GM12892 (cell line): Measurements from ENCODE around the gene HECTD4.

Experiments used
- POLR2A ChIP-seq: IDR thresholded peaks from 2 replicates; pipeline ENCODE4 v1.6.1; 2011; ENCODE audit warnings: low read depth, low read length, control low read depth
- POLR2AphosphoS5 ChIP-seq: IDR thresholded peaks from 2 replicates; pipeline ENCODE4 v1.6.1; 2011; ENCODE audit warnings: low read depth, low read length, control low read depth
- TAF1 ChIP-seq: IDR thresholded peaks from 2 replicates; pipeline ENCODE4 v1.6.1; 2011; ENCODE audit warnings: low read depth, mild to moderate bottlenecking, control low read depth, low read length, borderline replicate concordance

GRCh38 chr12:112131686-112132085, 250.5 kb downstream of the HECTD4 start:
- TF ChIP-seq POLR2A, result no peak
- TF ChIP-seq POLR2AphosphoS5, result no peak
- TF ChIP-seq TAF1, result no peak
